Sigmoid colon (tissue), 4 donors: ENCODE results near the gene SUMF2.
A peak's percentile ranks its signal among the peaks of the same experiment; 100 is the strongest.

ENCODE experiments used
- EP300 ChIP-seq, 4 donors: sonication (generic); formaldehyde crosslinking; IDR thresholded peaks; one replicate each; pipeline ENCODE4 v1.6.1; 2017; ENCODE audit warnings: antibody characterized with exemption in 4 of 4
- POLR2AphosphoS5 ChIP-seq, 4 donors: sonication (generic); formaldehyde crosslinking; IDR thresholded peaks; one replicate each; pipeline ENCODE4 v1.6.1; 2017; ENCODE audit warnings: antibody characterized with exemption in 4 of 4
- TF ChIP-seq, protein P1 (sequence below), 4 experiments: fragments of 450-650 bp in 3 of 4; fragments of 200-600 bp in 1 of 4; IDR thresholded peaks; one replicate each; pipeline ENCODE4 v1.5.1; 2016 to 2019; ENCODE audit warnings: antibody characterized with exemption in 4 of 4, mild to moderate bottlenecking in 3 of 4, moderate library complexity in 2 of 4

DNA sequence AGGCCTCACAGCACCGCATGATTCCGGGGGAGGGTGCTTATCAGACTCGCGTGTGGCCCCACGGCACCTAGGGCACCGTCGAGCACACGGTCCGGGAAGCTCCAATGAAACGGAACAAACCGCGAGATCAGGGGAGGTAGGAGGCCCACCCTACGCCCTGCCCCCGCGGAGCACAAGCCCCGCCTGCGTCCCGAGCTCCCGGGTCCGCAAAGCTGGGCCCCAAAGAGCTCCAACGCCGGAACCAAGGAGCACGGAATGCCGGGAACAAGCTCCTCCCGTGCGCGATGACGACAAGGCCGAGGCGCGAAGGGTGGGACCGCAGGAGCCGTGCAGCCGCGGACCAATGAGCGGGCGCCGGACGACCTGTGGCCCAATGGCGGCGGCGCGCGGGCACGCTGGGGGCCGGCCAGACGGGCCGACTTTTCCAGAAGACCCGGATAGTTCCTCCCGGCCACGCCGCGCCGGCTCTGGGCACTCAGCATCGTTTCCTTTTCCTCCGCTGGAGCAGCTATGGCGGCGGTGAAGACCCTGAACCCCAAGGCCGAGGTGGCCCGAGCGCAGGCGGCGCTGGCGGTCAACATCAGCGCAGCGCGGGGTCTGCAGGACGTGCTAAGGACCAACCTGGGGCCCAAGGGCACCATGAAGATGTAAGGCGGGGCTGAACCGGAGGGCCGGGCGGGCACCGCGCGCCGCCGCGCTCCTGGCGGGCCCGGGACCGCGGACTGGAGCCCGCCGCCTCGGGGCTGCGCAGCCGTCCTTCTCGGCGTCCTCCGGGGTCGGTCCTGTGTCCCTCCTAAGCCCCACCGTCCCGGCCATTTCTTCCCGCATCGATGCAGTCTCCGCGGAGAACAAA lies 12.5 kb upstream of the SUMF2 start, which contains the start of the genes CCT6A and PSPH:
- TF ChIP-seq, protein P1, sequence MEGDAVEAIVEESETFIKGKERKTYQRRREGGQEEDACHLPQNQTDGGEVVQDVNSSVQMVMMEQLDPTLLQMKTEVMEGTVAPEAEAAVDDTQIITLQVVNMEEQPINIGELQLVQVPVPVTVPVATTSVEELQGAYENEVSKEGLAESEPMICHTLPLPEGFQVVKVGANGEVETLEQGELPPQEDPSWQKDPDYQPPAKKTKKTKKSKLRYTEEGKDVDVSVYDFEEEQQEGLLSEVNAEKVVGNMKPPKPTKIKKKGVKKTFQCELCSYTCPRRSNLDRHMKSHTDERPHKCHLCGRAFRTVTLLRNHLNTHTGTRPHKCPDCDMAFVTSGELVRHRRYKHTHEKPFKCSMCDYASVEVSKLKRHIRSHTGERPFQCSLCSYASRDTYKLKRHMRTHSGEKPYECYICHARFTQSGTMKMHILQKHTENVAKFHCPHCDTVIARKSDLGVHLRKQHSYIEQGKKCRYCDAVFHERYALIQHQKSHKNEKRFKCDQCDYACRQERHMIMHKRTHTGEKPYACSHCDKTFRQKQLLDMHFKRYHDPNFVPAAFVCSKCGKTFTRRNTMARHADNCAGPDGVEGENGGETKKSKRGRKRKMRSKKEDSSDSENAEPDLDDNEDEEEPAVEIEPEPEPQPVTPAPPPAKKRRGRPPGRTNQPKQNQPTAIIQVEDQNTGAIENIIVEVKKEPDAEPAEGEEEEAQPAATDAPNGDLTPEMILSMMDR (IDR thresholded peaks at IDR 0.05), result no peak
- TF ChIP-seq POLR2AphosphoS5 (IDR thresholded peaks at IDR 0.05), result peak; percentile 88 to 96 (median 95)
- peak in 1 of 4 donors; percentile 53 for TF ChIP-seq EP300 (IDR thresholded peaks at IDR 0.05)
